Endothelial cell of umbilical vein (primary cell): ENCODE measurements around the gene PURB. TPM values are rescaled to one million over a fixed set of nuclear protein-coding genes. Genes with fewer than 3 reads are reported as not detected.

Experiments used
- BruUV-seq: library from RNA; stranded (reverse); fragments of 400-500 nt; replicated peaks from 2 replicates; lab custom pipeline; 2021; lab: Mats Ljungman, UMichigan
- CTCF ChIA-PET: fragments of 300-600, 350-600 bp; sonication (Branson Sonifier 250); formaldehyde crosslinking; loops from one replicate; lab custom pipeline; 2021; ENCODE audit warnings: antibody characterized with exemption, inconsistent platforms; lab: Charles Lee
- POLR2A ChIA-PET: fragments of 300-600, 350-600 bp; sonication (Branson Sonifier 250); formaldehyde crosslinking; loops from one replicate; lab custom pipeline; 2021; ENCODE audit warnings: antibody characterized with exemption, inconsistent platforms; lab: Charles Lee
- DNase-seq: peaks from one replicate; pipeline ENCODE4 v3.0.0-alpha.2; 2011; ENCODE audit warnings: low read depth, low spot score
- FAIRE-seq: peaks from 2 replicates; lab custom pipeline; 2011; peaks lifted over from hg19 to GRCh38; lab: Jason Lieb, UNC
- H2AFZ ChIP-seq: 2 replicates; pipeline ENCODE4 v1.6.0; 2012; ENCODE audit warnings: low read depth, low read length, control low read depth, inconsistent platforms
- H3K27ac ChIP-seq: 2 replicates; pipeline ENCODE4 v1.5.1; 2011; ENCODE audit warnings: low read depth, mild to moderate bottlenecking, control low read depth, low read length, moderate library complexity; ENCODE audit not compliant: insufficient read depth
- H3K27me3 ChIP-seq, 2 experiments: 2 replicates each; pipeline versions ENCODE4 v1.6.0 to v1.6.1; 2011; ENCODE audit warnings: low read length in 2 of 2, mixed read lengths in 1 of 2; ENCODE audit not compliant: control insufficient read depth in 2 of 2, insufficient read depth in 2 of 2
- H3K36me3 ChIP-seq, 2 experiments: 2 replicates in 1 of 2; 3 replicates in 1 of 2; pipeline ENCODE4 v1.5.1; 2011; ENCODE audit warnings: low read length in 2 of 2, mild to moderate bottlenecking in 1 of 2, moderate library complexity in 1 of 2; ENCODE audit not compliant: control insufficient read depth in 2 of 2, insufficient read depth in 2 of 2; ENCODE audit errors: extremely low read depth in 1 of 2
- H3K4me1 ChIP-seq: 3 replicates; pipeline ENCODE4 v1.5.1; 2011; ENCODE audit warnings: mild to moderate bottlenecking, low read length; ENCODE audit not compliant: control insufficient read depth, insufficient read depth; ENCODE audit errors: extremely low read depth
- H3K4me2 ChIP-seq: 2 replicates; pipeline ENCODE4 v1.6.1; 2011; ENCODE audit warnings: low read length, control low read depth, mixed read lengths; ENCODE audit not compliant: insufficient read depth
- H3K4me3 ChIP-seq, 3 experiments: fragments of 200-600 bp in 1 of 3; sonication (generic), shearing (Covaris generic) in 1 of 3; replicated peaks in 1 of 3; 2 replicates each; pipeline ENCODE4 v1.5.1; 2011 to 2016; ENCODE audit warnings: control low read depth in 3 of 3, low read length in 3 of 3, mild to moderate bottlenecking in 2 of 3, inconsistent platforms in 1 of 3, low read depth in 1 of 3, moderate library complexity in 1 of 3; ENCODE audit not compliant: insufficient read depth in 1 of 3
- H3K79me2 ChIP-seq: 2 replicates; pipeline ENCODE4 v1.6.0; 2012; ENCODE audit warnings: low read length, inconsistent platforms; ENCODE audit not compliant: control insufficient read depth, insufficient read depth
- H3K9ac ChIP-seq: replicated peaks from 2 replicates; pipeline ENCODE3; 2011; ENCODE audit warnings: low read length, control low read depth; ENCODE audit not compliant: insufficient read depth; ENCODE audit errors: extremely low read depth
- H3K9me1 ChIP-seq: replicated peaks from 3 replicates; pipeline ENCODE4 v1.6.0; 2011; ENCODE audit warnings: mild to moderate bottlenecking, low read length; ENCODE audit not compliant: control insufficient read depth, insufficient read depth; ENCODE audit errors: extremely low read depth
- H3K9me3 ChIP-seq: replicated peaks from 2 replicates; pipeline ENCODE4 v1.5.1; 2012; ENCODE audit warnings: low read length, inconsistent platforms; ENCODE audit not compliant: control insufficient read depth, insufficient read depth
- H4K20me1 ChIP-seq: replicated peaks from 2 replicates; pipeline ENCODE3; 2011; ENCODE audit warnings: mild to moderate bottlenecking, low read length; ENCODE audit not compliant: control insufficient read depth, insufficient read depth; ENCODE audit errors: extremely low read depth
- CTCF ChIP-seq, 2 donors: IDR thresholded peaks; 1 replicate in 1 of 2; 2 replicates in 1 of 2; pipeline ENCODE4 v1.5.1; 2011; ENCODE audit warnings: low read length in 2 of 2, mild to moderate bottlenecking in 2 of 2, moderate library complexity in 2 of 2, control low read depth in 1 of 2, inconsistent platforms in 1 of 2, low read depth in 1 of 2; ENCODE audit not compliant: insufficient read depth in 1 of 2; ENCODE audit errors: extremely low read depth in 1 of 2
- EZH2 ChIP-seq: IDR thresholded peaks from 2 replicates; pipeline ENCODE4 v1.6.1; 2012; ENCODE audit warnings: borderline replicate concordance, low read depth, mild to moderate bottlenecking, moderate library complexity, low read length, inconsistent platforms; ENCODE audit not compliant: severe bottlenecking
- FOS ChIP-seq: IDR thresholded peaks from 2 replicates; pipeline ENCODE4 v1.6.1; 2011; ENCODE audit warnings: mild to moderate bottlenecking, low read length, moderate library complexity, borderline replicate concordance; ENCODE audit not compliant: insufficient read depth
- GATA2 ChIP-seq: IDR thresholded peaks from 2 replicates; pipeline ENCODE4 v1.7.0; 2011; ENCODE audit warnings: low read depth, mild to moderate bottlenecking, moderate library complexity, mixed read lengths, low read length; ENCODE audit not compliant: insufficient read length, insufficient read depth
- JUN ChIP-seq: IDR thresholded peaks from 2 replicates; pipeline ENCODE4 v1.6.1; 2011; ENCODE audit warnings: borderline replicate concordance, low read depth; ENCODE audit not compliant: insufficient read length, insufficient read depth
- MYC ChIP-seq: IDR thresholded peaks from one replicate; pipeline ENCODE4 v1.6.1; 2011; ENCODE audit warnings: mild to moderate bottlenecking, low read depth, low read length
- POLR2A ChIP-seq: IDR thresholded peaks from 2 replicates; pipeline ENCODE4 v1.6.1; 2012; ENCODE audit warnings: low read depth, mild to moderate bottlenecking, control low read depth, low read length
- POLR2AphosphoS5 ChIP-seq: IDR thresholded peaks from 2 replicates; pipeline ENCODE4 v1.6.1; 2012; ENCODE audit warnings: low read depth, mild to moderate bottlenecking, control low read depth, low read length, moderate library complexity; ENCODE audit not compliant: insufficient read depth
- dilution Hi-C: fragments of 300-500 bp; cut with MboI; formaldehyde crosslinking; loops from one replicate; pipeline ENCODE4 v1.15.0; 2019; ENCODE audit warnings: low sequenced_read_pairs; ENCODE audit not compliant: extremely low pct_ligation_motif_present
- intact Hi-C: fragments of 100-400 bp; cut with micrococcal nuclease; formaldehyde crosslinking; loops from one replicate; pipeline ENCODE4 v1.10.0; 2022
- polyA plus RNA-seq, 4 experiments: library from polyadenylated mRNA; depleted of rRNA in 3 of 4; stranded (reverse) in 3 of 4; unstranded in 1 of 4; fragments of >200 nt; gene quantifications; 2 replicates each; pipeline versions ENCODE4 v1.2.1 to v1.2.3, GENCODE V29; 2011 to 2012; ENCODE audit warnings: missing spikeins in 1 of 4
- total RNA-seq: library from RNA; stranded (reverse); gene quantifications from 2 replicates; pipeline ENCODE4 v1.2.3, GENCODE V29; 2021
- TF ChIP-seq, protein P1 (sequence below): IDR thresholded peaks from 2 replicates; pipeline ENCODE4 v1.6.1; 2011; ENCODE audit not compliant: insufficient read depth, insufficient read length

The PURB gene
- total and polyA plus RNA-seq, 2 donors (not counting 3 experiments of a cell fraction or from before 2014, with no cell fraction given), result 2.7 to 25.5 TPM

- POLR2A ChIA-PET, result no interaction called here
- TF ChIP-seq MYC (no peak), POLR2AphosphoS5 (no peak), GATA2 (no peak), FOS (no peak), POLR2A (no peak), EZH2 (no peak), JUN (no peak), CTCF (IDR thresholded peaks at IDR 0.05; ENCODE audit: extremely low read depth in 1 of 2, insufficient read depth in 1 of 2, low read depth in 1 of 2, low read length in 2 of 2) (no peak)
- TF ChIP-seq, protein P1, sequence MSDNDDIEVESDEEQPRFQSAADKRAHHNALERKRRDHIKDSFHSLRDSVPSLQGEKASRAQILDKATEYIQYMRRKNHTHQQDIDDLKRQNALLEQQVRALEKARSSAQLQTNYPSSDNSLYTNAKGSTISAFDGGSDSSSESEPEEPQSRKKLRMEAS, result no peak
- CTCF ChIA-PET, result interaction anchor here (0.7 to 2.0 kb wide), 3 partner anchors 18 to 260 kb away, joined by 3 to 5 read pairs (median 3); no protein-coding TSS in a partner anchor
These were observed 8.9 kb downstream of the PURB start for GRCh38 chr7:44876393-44876792.

More at GRCh38 chr7:44876393-44876792, 8.9 kb downstream of the PURB start:
- Histone ChIP-seq H4K20me1 (peaks cover 13% of the 10 kb centered on the region), H3K9ac (no peak overlapping the region), H2AFZ (no peak overlapping the region), H3K4me1 (peaks cover 15% of the 10 kb centered on the region), H3K79me2 (peaks cover 29% of the 10 kb centered on the region), H3K27ac (no peak overlapping the region), H3K9me1 (no peaks in the 10 kb centered on the region), H3K4me2 (no peak overlapping the region), H3K9me3 (no peaks in the 10 kb centered on the region), H3K4me3 (no peak overlapping the region), H3K27me3 (no peaks in the 10 kb centered on the region), H3K36me3 (peaks cover 0 to 2% of the 10 kb centered on the region in 2 experiments)
- BruUV-seq, result no TSS peak
- FAIRE-seq (no peak), DNase-seq (no peak)
- dilution Hi-C loops (no loop called here), intact Hi-C loops (no loop called here)
